NCI-H82 treated with DMSO at 0.1 percent for 48 hours (cell line): ENCODE results near the gene DIPK1B.
"Not testable (repeated sequence)": the region's sequence is repeated elsewhere in the genome, so short reads cannot be mapped to it uniquely, and the experiment has no call there.

Experiments
- DNase-seq: peaks from one replicate; lab custom pipeline; 2025; ENCODE audit not compliant: unreplicated experiment; lab: John Stamatoyannopoulos, UW

The DIPK1B gene

GRCh38 chr9:136697821-136698526, 14.4 kb upstream of the DIPK1B start:
- DNase-seq, result no peak

GRCh38 chr9:136698635-136699246, 13.6 kb upstream of the DIPK1B start:
- DNase-seq, result no peak

GRCh38 chr9:136700304-136700703, 12.1 kb upstream of the DIPK1B start:
- no peak for DNase-seq

GRCh38 chr9:136700959-136701667, 11.3 kb upstream of the DIPK1B start:
- no peak for DNase-seq

- DNase-seq, result no peak
These were observed 10.7 kb upstream of the DIPK1B start for GRCh38 chr9:136701668-136702053.

GRCh38 chr9:136703276-136703860, 9.0 kb upstream of the DIPK1B start:
- DNase-seq, result no peak

- not testable (repeated sequence) for DNase-seq
These were observed 7.6 kb upstream of the DIPK1B start for GRCh38 chr9:136704741-136705140.

GRCh38 chr9:136705564-136705963, 6.8 kb upstream of the DIPK1B start:
- DNase-seq, result no peak

GRCh38 chr9:136707011-136707410, 5.4 kb upstream of the DIPK1B start:
- no peak for DNase-seq

- no peak for DNase-seq
These were observed 4.4 kb upstream of the DIPK1B start for GRCh38 chr9:136707849-136708517.

- no peak for DNase-seq
These were observed 2.8 kb upstream of the DIPK1B start for GRCh38 chr9:136709454-136710109.

- no peak for DNase-seq
These were observed 1.8 kb upstream of the DIPK1B start for GRCh38 chr9:136710543-136710942.

GRCh38 chr9:136711219-136711648, 1.1 kb upstream of the DIPK1B start:
- not testable (repeated sequence) for DNase-seq

GRCh38 chr9:136712690-136713544, 545 bp downstream of the DIPK1B start:
- DNase-seq, result no peak

- no peak for DNase-seq
These were observed 1.2 kb downstream of the DIPK1B start for GRCh38 chr9:136713550-136713949.

- DNase-seq, result no peak
These were observed 1.9 kb downstream of the DIPK1B start for GRCh38 chr9:136714096-136714892.

GRCh38 chr9:136714893-136715274, 2.5 kb downstream of the DIPK1B start:
- no peak for DNase-seq

GRCh38 chr9:136717399-136717798, 5.0 kb downstream of the DIPK1B start:
- no peak for DNase-seq
